HepG2 (cell line): ENCODE results near the gene TBC1D10A. TPM values are rescaled to one million over a fixed set of nuclear protein-coding genes. Genes with fewer than 3 reads are reported as not detected.

ENCODE experiments used
- ATAC-seq: fragments of 200-7000 bp; cut with Tn5 transposase; 3 replicates; pipeline ENCODE4 v1.9.1; 2020; ENCODE audit warnings: mild to moderate bottlenecking, moderate library complexity
- BruUV-seq: library from RNA; stranded (reverse); fragments of 400-500 nt; replicated peaks from 2 replicates; lab custom pipeline; 2021; lab: Mats Ljungman, UMichigan
- CTCF ChIA-PET: fragments of 300-600 bp; formaldehyde crosslinking; extraction: SDS; loops from one replicate; lab custom pipeline; 2021; ENCODE audit warnings: low total read pairs, inconsistent platforms, low intra/inter-chr PET ratio; lab: Yijun Ruan, JAX
- POLR2A ChIA-PET: fragments of 350-600 bp; sonication (Branson Sonifier 250); formaldehyde crosslinking; loops from one replicate; lab custom pipeline; 2020; ENCODE audit warnings: antibody characterized with exemption, inconsistent platforms; lab: Yijun Ruan, JAX
- DNase-seq: peaks from one replicate; pipeline ENCODE4 v3.0.0-alpha.2; 2015; ENCODE audit warnings: low spot score
- FAIRE-seq: peaks from 3 replicates; lab custom pipeline; 2011; peaks lifted over from hg19 to GRCh38; lab: Jason Lieb, UNC
- H2AFZ ChIP-seq: one replicate; pipeline ENCODE4 v1.6.1; 2011; ENCODE audit warnings: low read length, inconsistent platforms
- H3K27ac ChIP-seq: fragments of 300-600 bp; 3 replicates; pipeline ENCODE4 v1.8.0; 2011; ENCODE audit warnings: mixed run types, mild to moderate bottlenecking, mixed read lengths, low read length, inconsistent platforms; ENCODE audit not compliant: insufficient read depth; ENCODE audit errors: extremely low read length
- H3K27me3 ChIP-seq, 2 experiments: fragments of 200-600 bp in 1 of 2; 2 replicates in 1 of 2; 3 replicates in 1 of 2; pipeline versions ENCODE4 v1.6.0 to v1.8.0; 2011; ENCODE audit warnings: low read length in 2 of 2, mild to moderate bottlenecking in 2 of 2, moderate library complexity in 2 of 2, inconsistent platforms in 1 of 2; ENCODE audit not compliant: insufficient read depth in 2 of 2, control insufficient read depth in 1 of 2
- H3K36me3 ChIP-seq, 2 experiments: fragments of 200-600 bp in 1 of 2; replicated peaks in 1 of 2; 2 replicates in 1 of 2; 3 replicates in 1 of 2; pipeline versions ENCODE4 v1.5.1 to v1.8.0; 2011; ENCODE audit warnings: low read length in 2 of 2, inconsistent platforms in 1 of 2; ENCODE audit not compliant: insufficient read depth in 2 of 2, control insufficient read depth in 1 of 2
- H3K4me1 ChIP-seq: 2 replicates; pipeline ENCODE4 v1.5.1; 2012; ENCODE audit warnings: low read length, inconsistent platforms; ENCODE audit not compliant: insufficient read depth
- H3K4me2 ChIP-seq: 2 replicates; pipeline ENCODE4 v1.6.0; 2011; ENCODE audit warnings: low read depth, low read length, inconsistent platforms
- H3K4me3 ChIP-seq, 3 experiments: fragments of 200-600 bp in 1 of 3; sonication (generic), shearing (Covaris generic) in 1 of 3; replicated peaks in 1 of 3; 2 replicates each; pipeline ENCODE4 v1.5.1; 2011 to 2016; ENCODE audit warnings: low read length in 3 of 3, inconsistent platforms in 2 of 3, low read depth in 2 of 3, mild to moderate bottlenecking in 2 of 3, control low read depth in 1 of 3, mixed read lengths in 1 of 3; ENCODE audit not compliant: insufficient read depth in 1 of 3
- H3K79me2 ChIP-seq: one replicate; pipeline ENCODE4 v1.6.1; 2011; ENCODE audit warnings: low read length, inconsistent platforms; ENCODE audit not compliant: insufficient read depth
- H3K9ac ChIP-seq: 2 replicates; pipeline ENCODE4 v1.6.0; 2011; ENCODE audit warnings: mild to moderate bottlenecking, low read depth, low read length, inconsistent platforms; ENCODE audit not compliant: insufficient read depth
- H3K9me3 ChIP-seq: 2 replicates; pipeline ENCODE4 v1.5.1; 2012; ENCODE audit warnings: mild to moderate bottlenecking, low read length
- H4K20me1 ChIP-seq: 2 replicates; pipeline ENCODE4 v1.6.0; 2011; ENCODE audit warnings: inconsistent platforms, mild to moderate bottlenecking, low read length, moderate library complexity; ENCODE audit not compliant: insufficient read depth
- ARNT ChIP-seq: fragments of 450-650 bp; IDR thresholded peaks from 2 replicates; pipeline ENCODE4 v1.6.1; 2017
- GLI4 ChIP-seq: sonication (generic); formaldehyde crosslinking; IDR thresholded peaks from 2 replicates; pipeline ENCODE4 v1.5.1; 2020; ENCODE audit warnings: missing genetic modification reagents, mild to moderate bottlenecking, moderate library complexity, borderline replicate concordance
- IRX3 ChIP-seq: sonication (generic); formaldehyde crosslinking; IDR thresholded peaks from 2 replicates; pipeline ENCODE4 v1.8.1; 2023; ENCODE audit warnings: mild to moderate bottlenecking, low read depth, missing genetic modification reagents, borderline replicate concordance
- SRY ChIP-seq: sonication (generic); formaldehyde crosslinking; IDR thresholded peaks from 2 replicates; pipeline ENCODE4 v1.8.0; 2022; ENCODE audit warnings: mild to moderate bottlenecking, missing genetic modification reagents
- STAG1 ChIP-seq: sonication (generic); formaldehyde crosslinking; IDR thresholded peaks from 2 replicates; pipeline ENCODE4 v1.4.0; 2020; ENCODE audit warnings: missing genetic modification reagents
- ZNF530 ChIP-seq: sonication (generic); formaldehyde crosslinking; IDR thresholded peaks from 2 replicates; pipeline ENCODE4 v1.5.0; 2020; ENCODE audit warnings: low read depth, mild to moderate bottlenecking, missing genetic modification reagents
- ZNF619 ChIP-seq: sonication (generic); formaldehyde crosslinking; IDR thresholded peaks from 2 replicates; pipeline ENCODE4 v1.4.0; 2020; ENCODE audit warnings: mild to moderate bottlenecking, missing genetic modification reagents
- WGBS: methylation state at CpG from one replicate; pipeline ENCODE4 v1.1.6; 2017; ENCODE audit warnings: low lambda C conversion rate; 5-methylcytosine and 5-hydroxymethylcytosine counted together
- in situ Hi-C: cut with HindIII; loops from 2 replicates; pipeline ENCODE4 v1.10.0; 2017; ENCODE audit warnings: low pct_unique_long_range_greater_than_20kb; ENCODE audit not compliant: extremely low pct_ligation_motif_present
- intact Hi-C: fragments of 100-400 bp; cut with micrococcal nuclease; formaldehyde crosslinking; loops from one replicate; pipeline ENCODE4 v1.10.0; 2022; ENCODE audit not compliant: unreplicated experiment
- polyA plus RNA-seq, 8 experiments: library from polyadenylated mRNA; depleted of rRNA in 3 of 8; stranded (reverse) in 7 of 8; unstranded in 1 of 8; fragments of >200 nt; fragmentation: Illumina TruSeq in 4 of 8; extraction: Trizol in 4 of 8; gene quantifications; 2 replicates each; pipeline versions ENCODE4 v1.2.1 to v1.2.3, GENCODE V29; 2011 to 2016; ENCODE audit warnings: low read depth in 4 of 8, missing spikeins in 1 of 8, mixed read lengths in 1 of 8; ENCODE audit not compliant: insufficient read depth in 1 of 8
- total RNA-seq, 5 experiments: library from RNA; depleted of rRNA; stranded (reverse); fragments of >200 nt; fragmentation: Illumina TruSeq; extraction: Trizol; gene quantifications; 2 replicates each; pipeline ENCODE4 v1.2.3, GENCODE V29; 2016; ENCODE audit warnings: low read depth in 1 of 5
- TF ChIP-seq, protein P1 (sequence below): sonication (generic); formaldehyde crosslinking; IDR thresholded peaks from 2 replicates; pipeline ENCODE4 v1.5.0; 2020; ENCODE audit warnings: missing genetic modification reagents
- TF ChIP-seq, protein P2 (sequence below): sonication (generic); formaldehyde crosslinking; IDR thresholded peaks from 2 replicates; pipeline ENCODE4 v1.4.0; 2020; ENCODE audit warnings: missing genetic modification reagents

The TBC1D10A gene
- total and polyA plus RNA-seq, 2 of the 13 experiments (the other 11 are each of a cell fraction or from before 2014, with no cell fraction given): 4.2 to 4.9 TPM

DNA sequence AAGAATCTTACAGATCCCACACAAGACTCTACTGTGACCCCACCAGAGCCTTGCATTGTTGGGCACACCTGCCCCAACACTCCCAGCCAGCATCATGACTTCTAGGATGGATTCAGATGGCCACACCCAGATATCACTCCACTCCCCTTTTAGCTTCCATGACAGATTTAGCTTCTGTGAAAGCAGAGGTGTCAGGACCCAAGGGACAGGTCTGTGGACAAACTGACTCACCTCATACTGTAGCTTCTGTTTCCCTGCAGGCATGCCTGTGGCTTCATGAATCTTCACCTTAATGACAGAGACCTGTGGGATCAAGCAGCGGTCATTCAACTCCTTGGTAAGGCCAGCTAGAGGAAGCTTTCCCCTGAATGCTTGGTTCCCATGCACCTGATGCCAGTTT lies 8.5 kb upstream of the TBC1D10A start (continued):
- TF ChIP-seq, protein P1, sequence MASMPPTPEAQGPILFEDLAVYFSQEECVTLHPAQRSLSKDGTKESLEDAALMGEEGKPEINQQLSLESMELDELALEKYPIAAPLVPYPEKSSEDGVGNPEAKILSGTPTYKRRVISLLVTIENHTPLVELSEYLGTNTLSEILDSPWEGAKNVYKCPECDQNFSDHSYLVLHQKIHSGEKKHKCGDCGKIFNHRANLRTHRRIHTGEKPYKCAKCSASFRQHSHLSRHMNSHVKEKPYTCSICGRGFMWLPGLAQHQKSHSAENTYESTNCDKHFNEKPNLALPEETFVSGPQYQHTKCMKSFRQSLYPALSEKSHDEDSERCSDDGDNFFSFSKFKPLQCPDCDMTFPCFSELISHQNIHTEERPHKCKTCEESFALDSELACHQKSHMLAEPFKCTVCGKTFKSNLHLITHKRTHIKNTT: no peak
- no peak for TF ChIP-seq IRX3

DNA sequence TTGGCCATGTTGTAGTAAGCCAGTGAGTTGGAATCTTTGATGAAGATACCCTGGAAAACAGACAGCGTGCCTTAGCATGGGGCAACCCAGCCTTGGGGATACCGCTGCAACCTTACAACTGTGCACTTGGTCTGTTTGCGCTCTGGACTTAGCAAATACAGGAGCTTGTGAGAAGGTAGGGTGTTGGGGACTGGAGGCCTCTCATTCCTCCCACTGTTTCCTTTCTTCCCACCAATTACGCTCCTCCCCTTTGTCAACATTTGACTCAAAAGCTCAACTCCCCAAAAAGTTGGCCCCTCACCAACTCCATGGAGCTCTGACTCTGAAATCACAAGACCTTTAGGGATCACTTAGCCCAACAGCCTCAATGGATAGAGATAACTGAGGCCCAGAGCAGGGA lies 7.9 kb upstream of the TBC1D10A start:
- TF ChIP-seq SRY (CRISPR knock-in tag) (no peak), ZNF619 (CRISPR knock-in tag) (no peak), ZNF530 (CRISPR knock-in tag) (no peak), STAG1 (no peak), GLI4 (CRISPR knock-in tag) (no peak), ARNT (no peak)
- TF ChIP-seq, protein P2, sequence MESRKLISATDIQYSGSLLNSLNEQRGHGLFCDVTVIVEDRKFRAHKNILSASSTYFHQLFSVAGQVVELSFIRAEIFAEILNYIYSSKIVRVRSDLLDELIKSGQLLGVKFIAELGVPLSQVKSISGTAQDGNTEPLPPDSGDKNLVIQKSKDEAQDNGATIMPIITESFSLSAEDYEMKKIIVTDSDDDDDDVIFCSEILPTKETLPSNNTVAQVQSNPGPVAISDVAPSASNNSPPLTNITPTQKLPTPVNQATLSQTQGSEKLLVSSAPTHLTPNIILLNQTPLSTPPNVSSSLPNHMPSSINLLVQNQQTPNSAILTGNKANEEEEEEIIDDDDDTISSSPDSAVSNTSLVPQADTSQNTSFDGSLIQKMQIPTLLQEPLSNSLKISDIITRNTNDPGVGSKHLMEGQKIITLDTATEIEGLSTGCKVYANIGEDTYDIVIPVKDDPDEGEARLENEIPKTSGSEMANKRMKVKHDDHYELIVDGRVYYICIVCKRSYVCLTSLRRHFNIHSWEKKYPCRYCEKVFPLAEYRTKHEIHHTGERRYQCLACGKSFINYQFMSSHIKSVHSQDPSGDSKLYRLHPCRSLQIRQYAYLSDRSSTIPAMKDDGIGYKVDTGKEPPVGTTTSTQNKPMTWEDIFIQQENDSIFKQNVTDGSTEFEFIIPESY: peak; percentile 57
- no peaks in the 10 kb centered on the region for H3K9me3 ChIP-seq
- H3K9ac ChIP-seq: no peak overlapping the region
- no peak overlapping the region for H2AFZ ChIP-seq
- H3K4me2 ChIP-seq: no peak overlapping the region
- H3K4me3 ChIP-seq: no peak overlapping the region
- no peak for FAIRE-seq
- no peaks in the 10 kb centered on the region for H3K27me3 ChIP-seq
- CTCF ChIA-PET: no interaction called here
- H4K20me1 ChIP-seq: no peaks in the 10 kb centered on the region
- H3K4me1 ChIP-seq: peaks cover 10% of the 10 kb centered on the region; the same call in 1 of the 2 replicates
- 98% methylated on average over 4 of the region's 4 CpGs for WGBS
- in situ Hi-C loops (no loop called here), intact Hi-C loops (no loop called here)
- peaks cover 50 to 69% of the 10 kb centered on the region in 2 experiments; a peak in 4 of 5 replicates for H3K36me3 ChIP-seq
- no peak for ATAC-seq
- no TSS peak for BruUV-seq
- H3K27ac ChIP-seq: no peak overlapping the region
- POLR2A ChIA-PET: no interaction called here
- H3K79me2 ChIP-seq: no peaks in the 10 kb centered on the region
- no peak for DNase-seq
